GM23338 (cell line): ENCODE results near the gene AKNA. TPM values are rescaled to one million over a fixed set of nuclear protein-coding genes. Genes with fewer than 3 reads are reported as not detected.

Experiments used
- ATAC-seq: fragments of 200-7000 bp; cut with Tn5 transposase; 3 replicates; pipeline ENCODE4 v1.9.1; 2020
- DNase-seq: peaks from one replicate; pipeline ENCODE4 v3.0.0-alpha.2; 2015; ENCODE audit warnings: low spot score
- H2AFZ ChIP-seq: fragments of 200-600 bp; sonication (generic); 2 replicates; pipeline ENCODE4 v1.8.0; 2016; ENCODE audit warnings: antibody characterized with exemption, mild to moderate bottlenecking, moderate library complexity
- H3F3A ChIP-seq: fragments of 200-600 bp; sonication (generic); replicated peaks from 2 replicates; pipeline ENCODE4 v1.8.0; 2017; ENCODE audit warnings: antibody characterized with exemption, mixed run types, low read depth
- H3K27ac ChIP-seq: fragments of 200-600 bp; sonication (generic); 2 replicates; pipeline ENCODE4 v1.6.1; 2016; ENCODE audit warnings: low read depth
- H3K27me3 ChIP-seq: fragments of 200-600 bp; sonication (generic); 2 replicates; pipeline ENCODE4 v1.8.0; 2016; ENCODE audit warnings: mild to moderate bottlenecking, mixed run types, moderate library complexity; ENCODE audit not compliant: insufficient read depth
- H3K36me3 ChIP-seq: fragments of 200-600 bp; sonication (generic); 2 replicates; pipeline ENCODE4 v1.8.0; 2016; ENCODE audit warnings: mild to moderate bottlenecking; ENCODE audit not compliant: insufficient read depth
- H3K4me1 ChIP-seq: fragments of 200-600 bp; sonication (generic); 2 replicates; pipeline ENCODE4 v1.8.0; 2016; ENCODE audit warnings: mild to moderate bottlenecking, moderate library complexity; ENCODE audit not compliant: insufficient read depth
- H3K4me2 ChIP-seq: fragments of 200-600 bp; sonication (generic); 2 replicates; pipeline ENCODE4 v1.7.1; 2017; ENCODE audit warnings: mixed run types
- H3K4me3 ChIP-seq: fragments of 200-600 bp; sonication (generic); 2 replicates; pipeline ENCODE4 v1.6.1; 2016; ENCODE audit warnings: mixed run types
- H3K79me2 ChIP-seq: fragments of 200-600 bp; sonication (generic); replicated peaks from 2 replicates; pipeline ENCODE4 v1.8.0; 2017; ENCODE audit warnings: mild to moderate bottlenecking; ENCODE audit not compliant: insufficient read depth
- H3K9me2 ChIP-seq: fragments of 200-600 bp; sonication (generic); 2 replicates; pipeline ENCODE4 v1.8.0; 2017; ENCODE audit not compliant: insufficient read depth
- H4K20me1 ChIP-seq: fragments of 200-600 bp; sonication (generic); replicated peaks from 2 replicates; pipeline ENCODE4 v1.8.0; 2017; ENCODE audit warnings: mild to moderate bottlenecking; ENCODE audit not compliant: insufficient read depth
- H3K27ac Mint-ChIP-seq: 2 replicates; pipeline ENCODE4 v1.8.0; 2020; ENCODE audit warnings: inconsistent platforms, mild to moderate bottlenecking, moderate library complexity, mixed read lengths
- H3K27me3 Mint-ChIP-seq: 3 replicates; pipeline ENCODE4 v1.8.0; 2022; ENCODE audit warnings: low read depth, mild to moderate bottlenecking, moderate library complexity, mixed read lengths, inconsistent platforms; ENCODE audit not compliant: insufficient read depth, poor library complexity
- H3K36me3 Mint-ChIP-seq: 3 replicates; pipeline ENCODE4 v1.8.0; 2021; ENCODE audit warnings: low read depth, mild to moderate bottlenecking, inconsistent platforms, moderate library complexity, mixed read lengths
- H3K4me1 Mint-ChIP-seq: 3 replicates; pipeline ENCODE4 v1.8.0; 2020; ENCODE audit warnings: mild to moderate bottlenecking, inconsistent platforms, mixed read lengths
- H3K4me3 Mint-ChIP-seq: 3 replicates; pipeline ENCODE4 v1.8.0; 2021; ENCODE audit warnings: moderate library complexity, mild to moderate bottlenecking, inconsistent platforms, mixed read lengths
- H3K9me3 Mint-ChIP-seq: 3 replicates; pipeline ENCODE4 v1.8.0; 2020; ENCODE audit warnings: moderate library complexity, mild to moderate bottlenecking, inconsistent platforms, mixed read lengths
- CREB1 ChIP-seq: fragments of 250-450 bp; sonication (Bioruptor Pico); IDR thresholded peaks from 2 replicates; pipeline ENCODE4 v1.5.0; 2020; ENCODE audit warnings: low read depth, mild to moderate bottlenecking, moderate library complexity
- EZH2phosphoT487 ChIP-seq: fragments of 200-600 bp; sonication (generic); IDR thresholded peaks from one replicate; pipeline ENCODE4 v1.8.1; 2018; ENCODE audit warnings: antibody characterized with exemption; ENCODE audit not compliant: unreplicated experiment
- JUNB ChIP-seq: IDR thresholded peaks from one replicate; pipeline ENCODE4 v1.6.1; 2016; ENCODE audit warnings: antibody characterized with exemption; ENCODE audit not compliant: unreplicated experiment
- ZNF331 ChIP-seq: fragments of 250-450 bp; sonication (Bioruptor Pico); IDR thresholded peaks from 2 replicates; pipeline ENCODE4 v1.5.0; 2020; ENCODE audit warnings: low read depth, mild to moderate bottlenecking, moderate library complexity
- polyA plus RNA-seq: library from polyadenylated mRNA; unstranded; fragments of >200 nt; fragmentation: Nextera tagmentation; extraction: Ambion mirVana; gene quantifications from 2 replicates; pipeline ENCODE4 v1.2.1, GENCODE V29; 2016
- total RNA-seq: library from RNA; depleted of rRNA; stranded (reverse); fragments of >200 nt; shearing (Covaris generic); gene quantifications from 2 replicates; pipeline ENCODE4 v1.2.3, GENCODE V29; 2014
- TF ChIP-seq, protein P1 (sequence below): fragments of 250-450 bp; sonication (Bioruptor Pico); IDR thresholded peaks from 2 replicates; pipeline ENCODE4 v1.5.0; 2020; ENCODE audit warnings: mild to moderate bottlenecking, moderate library complexity
- TF ChIP-seq, protein P2 (sequence below): IDR thresholded peaks from one replicate; pipeline ENCODE4 v1.6.1; 2018; ENCODE audit warnings: antibody characterized with exemption; ENCODE audit not compliant: unreplicated experiment
- TF ChIP-seq, protein P3 (sequence below), 2 experiments: fragments of 200-600 bp in 1 of 2; sonication (generic) in 1 of 2; conservative IDR thresholded peaks; 2 replicates each; pipeline versions ENCODE4 v1.5.1 to v1.6.1; 2016 to 2017; ENCODE audit warnings: antibody characterized with exemption in 2 of 2, low read depth in 2 of 2, mild to moderate bottlenecking in 2 of 2, moderate library complexity in 1 of 2

AKNA gene
- total and polyA plus RNA-seq, 2 experiments from 2014 or later = 9.0 to 28.1 TPM

DNA sequence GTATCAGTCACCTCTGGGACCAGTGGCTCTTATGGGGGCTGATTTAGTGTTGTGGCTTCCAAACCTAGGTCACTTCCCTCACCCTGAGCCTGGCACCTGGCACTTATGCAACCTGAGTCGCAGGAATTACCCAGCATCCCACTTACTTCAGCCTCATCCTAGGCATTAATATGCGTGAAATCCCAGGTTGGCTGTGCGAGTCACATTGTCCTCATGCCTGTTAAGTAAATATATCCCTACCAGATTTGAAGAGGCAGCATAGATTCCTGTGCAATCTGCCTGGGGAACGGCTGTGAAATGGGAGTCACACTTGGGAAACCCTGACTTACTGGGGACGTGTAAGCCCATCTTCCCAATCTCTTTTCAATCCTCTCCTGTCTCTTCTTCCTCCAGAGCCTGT, 42.7 kb upstream of the AKNA start:
- no peak overlapping the region for H3K4me2 ChIP-seq
- peaks cover 2% of the 10 kb centered on the region for H3K27me3 Mint-ChIP-seq
- DNase-seq (no peak), ATAC-seq (no peak)
- no peaks in the 10 kb centered on the region for H3K27me3 ChIP-seq
- H3K4me1 ChIP-seq = no peaks in the 10 kb centered on the region
- H3K4me3 ChIP-seq = no peak overlapping the region
- no peaks in the 10 kb centered on the region for H3K9me3 Mint-ChIP-seq
- no peak overlapping the region for H3K27ac Mint-ChIP-seq
- H3K36me3 ChIP-seq = no peaks in the 10 kb centered on the region
- no peaks in the 10 kb centered on the region for H4K20me1 ChIP-seq
- no peak overlapping the region for H2AFZ ChIP-seq
- H3K4me1 Mint-ChIP-seq = peaks cover 5% of the 10 kb centered on the region; the same call in 1 of the 3 replicates
- no peaks in the 10 kb centered on the region for H3K79me2 ChIP-seq
- no peaks in the 10 kb centered on the region for H3K9me2 ChIP-seq
- no peaks in the 10 kb centered on the region for H3K36me3 Mint-ChIP-seq
- no peak overlapping the region for H3K27ac ChIP-seq
- TF ChIP-seq, protein P1, sequence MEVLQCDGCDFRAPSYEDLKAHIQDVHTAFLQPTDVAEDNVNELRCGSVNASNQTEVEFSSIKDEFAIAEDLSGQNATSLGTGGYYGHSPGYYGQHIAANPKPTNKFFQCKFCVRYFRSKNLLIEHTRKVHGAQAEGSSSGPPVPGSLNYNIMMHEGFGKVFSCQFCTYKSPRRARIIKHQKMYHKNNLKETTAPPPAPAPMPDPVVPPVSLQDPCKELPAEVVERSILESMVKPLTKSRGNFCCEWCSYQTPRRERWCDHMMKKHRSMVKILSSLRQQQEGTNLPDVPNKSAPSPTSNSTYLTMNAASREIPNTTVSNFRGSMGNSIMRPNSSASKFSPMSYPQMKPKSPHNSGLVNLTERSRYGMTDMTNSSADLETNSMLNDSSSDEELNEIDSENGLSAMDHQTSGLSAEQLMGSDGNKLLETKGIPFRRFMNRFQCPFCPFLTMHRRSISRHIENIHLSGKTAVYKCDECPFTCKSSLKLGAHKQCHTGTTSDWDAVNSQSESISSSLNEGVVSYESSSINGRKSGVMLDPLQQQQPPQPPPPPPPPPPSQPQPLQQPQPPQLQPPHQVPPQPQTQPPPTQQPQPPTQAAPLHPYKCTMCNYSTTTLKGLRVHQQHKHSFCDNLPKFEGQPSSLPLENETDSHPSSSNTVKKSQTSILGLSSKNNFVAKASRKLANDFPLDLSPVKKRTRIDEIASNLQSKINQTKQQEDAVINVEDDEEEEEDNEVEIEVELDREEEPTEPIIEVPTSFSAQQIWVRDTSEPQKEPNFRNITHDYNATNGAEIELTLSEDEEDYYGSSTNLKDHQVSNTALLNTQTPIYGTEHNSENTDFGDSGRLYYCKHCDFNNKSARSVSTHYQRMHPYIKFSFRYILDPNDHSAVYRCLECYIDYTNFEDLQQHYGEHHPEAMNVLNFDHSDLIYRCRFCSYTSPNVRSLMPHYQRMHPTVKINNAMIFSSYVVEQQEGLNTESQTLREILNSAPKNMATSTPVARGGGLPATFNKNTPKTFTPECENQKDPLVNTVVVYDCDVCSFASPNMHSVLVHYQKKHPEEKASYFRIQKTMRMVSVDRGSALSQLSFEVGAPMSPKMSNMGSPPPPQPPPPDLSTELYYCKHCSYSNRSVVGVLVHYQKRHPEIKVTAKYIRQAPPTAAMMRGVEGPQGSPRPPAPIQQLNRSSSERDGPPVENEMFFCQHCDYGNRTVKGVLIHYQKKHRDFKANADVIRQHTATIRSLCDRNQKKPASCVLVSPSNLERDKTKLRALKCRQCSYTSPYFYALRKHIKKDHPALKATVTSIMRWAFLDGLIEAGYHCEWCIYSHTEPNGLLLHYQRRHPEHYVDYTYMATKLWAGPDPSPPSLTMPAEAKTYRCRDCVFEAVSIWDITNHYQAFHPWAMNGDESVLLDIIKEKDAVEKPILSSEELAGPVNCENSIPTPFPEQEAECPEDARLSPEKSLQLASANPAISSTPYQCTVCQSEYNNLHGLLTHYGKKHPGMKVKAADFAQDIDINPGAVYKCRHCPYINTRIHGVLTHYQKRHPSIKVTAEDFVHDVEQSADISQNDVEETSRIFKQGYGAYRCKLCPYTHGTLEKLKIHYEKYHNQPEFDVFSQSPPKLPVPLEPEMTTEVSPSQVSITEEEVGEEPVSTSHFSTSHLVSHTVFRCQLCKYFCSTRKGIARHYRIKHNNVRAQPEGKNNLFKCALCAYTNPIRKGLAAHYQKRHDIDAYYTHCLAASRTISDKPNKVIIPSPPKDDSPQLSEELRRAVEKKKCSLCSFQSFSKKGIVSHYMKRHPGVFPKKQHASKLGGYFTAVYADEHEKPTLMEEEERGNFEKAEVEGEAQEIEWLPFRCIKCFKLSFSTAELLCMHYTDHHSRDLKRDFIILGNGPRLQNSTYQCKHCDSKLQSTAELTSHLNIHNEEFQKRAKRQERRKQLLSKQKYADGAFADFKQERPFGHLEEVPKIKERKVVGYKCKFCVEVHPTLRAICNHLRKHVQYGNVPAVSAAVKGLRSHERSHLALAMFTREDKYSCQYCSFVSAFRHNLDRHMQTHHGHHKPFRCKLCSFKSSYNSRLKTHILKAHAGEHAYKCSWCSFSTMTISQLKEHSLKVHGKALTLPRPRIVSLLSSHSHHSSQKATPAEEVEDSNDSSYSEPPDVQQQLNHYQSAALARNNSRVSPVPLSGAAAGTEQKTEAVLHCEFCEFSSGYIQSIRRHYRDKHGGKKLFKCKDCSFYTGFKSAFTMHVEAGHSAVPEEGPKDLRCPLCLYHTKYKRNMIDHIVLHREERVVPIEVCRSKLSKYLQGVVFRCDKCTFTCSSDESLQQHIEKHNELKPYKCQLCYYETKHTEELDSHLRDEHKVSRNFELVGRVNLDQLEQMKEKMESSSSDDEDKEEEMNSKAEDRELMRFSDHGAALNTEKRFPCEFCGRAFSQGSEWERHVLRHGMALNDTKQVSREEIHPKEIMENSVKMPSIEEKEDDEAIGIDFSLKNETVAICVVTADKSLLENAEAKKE = no peak
- no peak for TF ChIP-seq JUNB
- TF ChIP-seq, protein P2, sequence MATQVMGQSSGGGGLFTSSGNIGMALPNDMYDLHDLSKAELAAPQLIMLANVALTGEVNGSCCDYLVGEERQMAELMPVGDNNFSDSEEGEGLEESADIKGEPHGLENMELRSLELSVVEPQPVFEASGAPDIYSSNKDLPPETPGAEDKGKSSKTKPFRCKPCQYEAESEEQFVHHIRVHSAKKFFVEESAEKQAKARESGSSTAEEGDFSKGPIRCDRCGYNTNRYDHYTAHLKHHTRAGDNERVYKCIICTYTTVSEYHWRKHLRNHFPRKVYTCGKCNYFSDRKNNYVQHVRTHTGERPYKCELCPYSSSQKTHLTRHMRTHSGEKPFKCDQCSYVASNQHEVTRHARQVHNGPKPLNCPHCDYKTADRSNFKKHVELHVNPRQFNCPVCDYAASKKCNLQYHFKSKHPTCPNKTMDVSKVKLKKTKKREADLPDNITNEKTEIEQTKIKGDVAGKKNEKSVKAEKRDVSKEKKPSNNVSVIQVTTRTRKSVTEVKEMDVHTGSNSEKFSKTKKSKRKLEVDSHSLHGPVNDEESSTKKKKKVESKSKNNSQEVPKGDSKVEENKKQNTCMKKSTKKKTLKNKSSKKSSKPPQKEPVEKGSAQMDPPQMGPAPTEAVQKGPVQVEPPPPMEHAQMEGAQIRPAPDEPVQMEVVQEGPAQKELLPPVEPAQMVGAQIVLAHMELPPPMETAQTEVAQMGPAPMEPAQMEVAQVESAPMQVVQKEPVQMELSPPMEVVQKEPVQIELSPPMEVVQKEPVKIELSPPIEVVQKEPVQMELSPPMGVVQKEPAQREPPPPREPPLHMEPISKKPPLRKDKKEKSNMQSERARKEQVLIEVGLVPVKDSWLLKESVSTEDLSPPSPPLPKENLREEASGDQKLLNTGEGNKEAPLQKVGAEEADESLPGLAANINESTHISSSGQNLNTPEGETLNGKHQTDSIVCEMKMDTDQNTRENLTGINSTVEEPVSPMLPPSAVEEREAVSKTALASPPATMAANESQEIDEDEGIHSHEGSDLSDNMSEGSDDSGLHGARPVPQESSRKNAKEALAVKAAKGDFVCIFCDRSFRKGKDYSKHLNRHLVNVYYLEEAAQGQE = no peak
- TF ChIP-seq CREB1 = no peak
- TF ChIP-seq, protein P3, sequence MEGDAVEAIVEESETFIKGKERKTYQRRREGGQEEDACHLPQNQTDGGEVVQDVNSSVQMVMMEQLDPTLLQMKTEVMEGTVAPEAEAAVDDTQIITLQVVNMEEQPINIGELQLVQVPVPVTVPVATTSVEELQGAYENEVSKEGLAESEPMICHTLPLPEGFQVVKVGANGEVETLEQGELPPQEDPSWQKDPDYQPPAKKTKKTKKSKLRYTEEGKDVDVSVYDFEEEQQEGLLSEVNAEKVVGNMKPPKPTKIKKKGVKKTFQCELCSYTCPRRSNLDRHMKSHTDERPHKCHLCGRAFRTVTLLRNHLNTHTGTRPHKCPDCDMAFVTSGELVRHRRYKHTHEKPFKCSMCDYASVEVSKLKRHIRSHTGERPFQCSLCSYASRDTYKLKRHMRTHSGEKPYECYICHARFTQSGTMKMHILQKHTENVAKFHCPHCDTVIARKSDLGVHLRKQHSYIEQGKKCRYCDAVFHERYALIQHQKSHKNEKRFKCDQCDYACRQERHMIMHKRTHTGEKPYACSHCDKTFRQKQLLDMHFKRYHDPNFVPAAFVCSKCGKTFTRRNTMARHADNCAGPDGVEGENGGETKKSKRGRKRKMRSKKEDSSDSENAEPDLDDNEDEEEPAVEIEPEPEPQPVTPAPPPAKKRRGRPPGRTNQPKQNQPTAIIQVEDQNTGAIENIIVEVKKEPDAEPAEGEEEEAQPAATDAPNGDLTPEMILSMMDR (conservative IDR thresholded peaks at IDR 0.05; ENCODE audit: low read depth in 2 of 2) = no peak
- no peak for TF ChIP-seq ZNF331 (CRISPR knock-in tag)
- TF ChIP-seq EZH2phosphoT487 = no peak
- no peaks in the 10 kb centered on the region for H3F3A ChIP-seq
- no peak overlapping the region for H3K4me3 Mint-ChIP-seq
